Measurements from ENCODE around the gene NNT. TPM values are rescaled to one million over a fixed set of nuclear protein-coding genes. Genes with fewer than 3 reads are reported as not detected.

The NNT gene
- total and polyA plus RNA-seq, 2 of the 8 experiments (the other 6 are each of a cell fraction or from before 2014, with no cell fraction given): 11.0 to 22.2 TPM

DNA sequence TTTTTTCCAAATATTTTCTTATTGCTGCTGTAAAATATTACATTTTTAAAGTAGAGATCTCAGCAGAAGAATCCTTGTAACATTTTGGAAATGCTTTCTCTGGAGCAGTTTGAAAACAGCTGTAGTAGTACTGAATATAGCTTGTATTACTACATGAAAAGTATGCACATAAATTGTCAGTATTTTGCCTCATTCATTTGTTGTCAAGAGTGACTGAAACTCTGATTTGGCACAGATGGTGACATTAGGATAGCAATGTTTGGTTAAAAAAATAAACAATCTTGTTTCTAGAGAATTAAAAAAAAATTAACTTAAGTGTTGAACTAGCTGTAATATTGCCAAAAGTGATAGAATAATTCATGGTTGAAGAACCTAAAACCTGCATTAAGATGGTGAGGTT is 90.4 kb downstream of the NNT start:
- no peak for DNase-seq (ENCODE audit: low read depth in 1 of 2, low spot score in 2 of 2)
- Histone ChIP-seq H2BK120ac (replicated peaks; ENCODE audit: low read depth, low read length) (no peak overlapping the region), H4K20me1 (replicated peaks in 1 of 2; ENCODE audit: control insufficient read depth in 1 of 2, insufficient read depth in 2 of 2, low read length in 2 of 2) (no peaks in the 10 kb centered on the region), H3K4me1 (replicated peaks in 1 of 4; ENCODE audit: control insufficient read depth in 3 of 4, insufficient read depth in 4 of 4, low read length in 3 of 4) (no peaks in the 10 kb centered on the region), H3K4ac (replicated peaks; ENCODE audit: insufficient read length, low read depth, low read length) (no peak overlapping the region), H2AFZ (ENCODE audit: low read length) (no peak overlapping the region), H3K23ac (ENCODE audit: insufficient read length) (no peak overlapping the region), H3K4me3 (ENCODE audit: extremely low read depth in 1 of 4, insufficient read depth in 2 of 4, low read depth in 3 of 4, low read length in 4 of 4) (no peak overlapping the region), H2BK20ac (ENCODE audit: low read length) (no peak overlapping the region), H3K4me2 (ENCODE audit: insufficient read depth in 1 of 2, low read depth in 2 of 2, low read length in 2 of 2) (no peak overlapping the region), H3K9me3 (ENCODE audit: insufficient read depth in 2 of 2, low read depth in 1 of 2, low read length in 1 of 2) (peaks cover 10 to 16% of the 10 kb centered on the region in 2 experiments; a peak in 3 of 4 replicates), H2AK5ac (ENCODE audit: low read depth, low read length) (no peak overlapping the region), H3K18ac (ENCODE audit: extremely low read depth, low read length) (no peak overlapping the region), H3K79me2 (ENCODE audit: control insufficient read depth in 1 of 2, insufficient read depth in 2 of 2, low read length in 2 of 2) (no peaks in the 10 kb centered on the region), H3K14ac (ENCODE audit: insufficient read length) (no peak overlapping the region), H4K5ac (ENCODE audit: insufficient read length, low read depth, low read length) (no peak overlapping the region), H2BK5ac (ENCODE audit: low read depth, low read length) (no peak overlapping the region), H3K9ac (replicated peaks in 1 of 4; ENCODE audit: extremely low read depth in 1 of 4, low read depth in 3 of 4, low read length in 3 of 4) (no peak overlapping the region), H3K23me2 (ENCODE audit: low read depth, low read length) (no peaks in the 10 kb centered on the region; the same call in 1 of the 2 replicates), H2BK12ac (ENCODE audit: low read depth, low read length) (no peak overlapping the region), H3K56ac (replicated peaks; ENCODE audit: insufficient read length, low read depth, low read length) (no peak overlapping the region), H3K27ac (ENCODE audit: low read depth, low read length) (no peak overlapping the region), H3K36me3 (ENCODE audit: control insufficient read depth in 2 of 4, insufficient read depth in 4 of 4, low read length in 3 of 4) (peaks cover 0 to 4% (median 0%) of the 10 kb centered on the region in 4 experiments; a peak in 1 of 8 replicates), H3K79me1 (ENCODE audit: low read depth, low read length) (no peaks in the 10 kb centered on the region), H3K27me3 (replicated peaks in 1 of 4; ENCODE audit: control insufficient read depth in 3 of 4, extremely low read depth in 1 of 4, insufficient read depth in 3 of 4, low read length in 3 of 4) (no peaks in the 10 kb centered on the region), H2BK15ac (ENCODE audit: low read length) (no peak overlapping the region), H4K8ac (ENCODE audit: extremely low read depth, insufficient read depth, low read length) (no peak overlapping the region), H4K91ac (replicated peaks; ENCODE audit: insufficient read length, low read length) (no peak overlapping the region)
- ChIA-PET POLR2A (ENCODE audit: partially characterized antibody) (no interaction called here), CTCF (ENCODE audit: partially characterized antibody) (interaction anchor here (1.1 kb wide), 1 partner anchor 642 kb away, joined by 3 read pairs; no protein-coding TSS in a partner anchor)
- FAIRE-seq: no peak
- TF ChIP-seq, protein P1, sequence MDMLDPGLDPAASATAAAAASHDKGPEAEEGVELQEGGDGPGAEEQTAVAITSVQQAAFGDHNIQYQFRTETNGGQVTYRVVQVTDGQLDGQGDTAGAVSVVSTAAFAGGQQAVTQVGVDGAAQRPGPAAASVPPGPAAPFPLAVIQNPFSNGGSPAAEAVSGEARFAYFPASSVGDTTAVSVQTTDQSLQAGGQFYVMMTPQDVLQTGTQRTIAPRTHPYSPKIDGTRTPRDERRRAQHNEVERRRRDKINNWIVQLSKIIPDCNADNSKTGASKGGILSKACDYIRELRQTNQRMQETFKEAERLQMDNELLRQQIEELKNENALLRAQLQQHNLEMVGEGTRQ (IDR thresholded peaks at IDR 0.05; ENCODE audit: low read length): no peak
- no peak for TF ChIP-seq MAFK (IDR thresholded peaks at IDR 0.05; ENCODE audit: low read depth, low read length)
- no peak for TF ChIP-seq KDM4A (IDR thresholded peaks at IDR 0.05; ENCODE audit: low read depth, low read length, severe bottlenecking)
- no peak for TF ChIP-seq RAD21 (IDR thresholded peaks at IDR 0.05 in 1 of 2, conservative IDR thresholded peaks at IDR 0.05 in 1 of 2; ENCODE audit: low read depth in 2 of 2, low read length in 2 of 2)
- no peak for TF ChIP-seq CBX5 (IDR thresholded peaks at IDR 0.05; ENCODE audit: low read depth, low read length)
- no peak for TF ChIP-seq EP300 (IDR thresholded peaks at IDR 0.05; ENCODE audit: borderline replicate concordance in 1 of 2, low read depth in 2 of 2, low read length in 2 of 2)
- no peak for TF ChIP-seq CEBPB (IDR thresholded peaks at IDR 0.05; ENCODE audit: low read depth, low read length)
- TF ChIP-seq JUND (IDR thresholded peaks at IDR 0.05; ENCODE audit: low read length): no peak
- TF ChIP-seq GABPA (IDR thresholded peaks at IDR 0.05; ENCODE audit: borderline replicate concordance, insufficient read depth, low read length): no peak
- no peak for TF ChIP-seq TBP (IDR thresholded peaks at IDR 0.05; ENCODE audit: low read depth, low read length)
- no peak for TF ChIP-seq GTF2F1 (IDR thresholded peaks at IDR 0.05; ENCODE audit: borderline replicate concordance, low read depth, low read length)
- TF ChIP-seq RBBP5 (IDR thresholded peaks at IDR 0.05; ENCODE audit: borderline replicate concordance, low read depth, low read length): no peak
- no peak for TF ChIP-seq TAF1 (IDR thresholded peaks at IDR 0.05; ENCODE audit: low read depth, low read length)
- TF ChIP-seq EGR1 (IDR thresholded peaks at IDR 0.05; ENCODE audit: borderline replicate concordance, low read depth, low read length): no peak
